Breast epithelium (tissue), 4 donors: Measurements from ENCODE around the gene TAF11. TPM values are rescaled to one million over a fixed set of nuclear protein-coding genes. Genes with fewer than 3 reads are reported as not detected.

Experiments
- DNase-seq, 2 donors: peaks; one replicate each; pipeline ENCODE4 v3.0.0-alpha.2; 2019; ENCODE audit warnings: low spot score in 2 of 2
- H3K27ac ChIP-seq, 2 donors: fragments of 200-600 bp; sonication (generic) in 1 of 2; one replicate each; pipeline ENCODE4 v1.5.1; 2016 to 2019; ENCODE audit warnings: mild to moderate bottlenecking in 1 of 2
- H3K27me3 ChIP-seq, 2 donors: fragments of 200-600 bp; sonication (generic) in 1 of 2; one replicate each; pipeline versions ENCODE4 v1.5.1 to v1.6.0; 2017 to 2019; ENCODE audit warnings: control low read depth in 1 of 2, mild to moderate bottlenecking in 1 of 2
- H3K36me3 ChIP-seq: fragments of 200-600 bp; one replicate; pipeline ENCODE4 v1.5.1; 2019
- H3K4me1 ChIP-seq, 2 donors: fragments of 200-600 bp; sonication (generic); one replicate each; pipeline ENCODE4 v1.5.1; 2016 to 2019; ENCODE audit warnings: control low read depth in 1 of 2
- H3K4me3 ChIP-seq, 3 donors: fragments of 200-600 bp; sonication (generic); 1 replicate in 2 of 3; 2 replicates in 1 of 3; pipeline ENCODE4 v1.5.1; 2016 to 2019; ENCODE audit warnings: mild to moderate bottlenecking in 3 of 3, moderate library complexity in 2 of 3
- H3K9me3 ChIP-seq, 2 donors: fragments of 200-600 bp; sonication (generic) in 1 of 2; one replicate each; pipeline ENCODE4 v1.5.1; 2016 to 2019; ENCODE audit warnings: control low read depth in 1 of 2
- POLR2A ChIP-seq: fragments of 450-650 bp; IDR thresholded peaks from one replicate; pipeline ENCODE4 v1.6.1; 2016; ENCODE audit warnings: antibody characterized with exemption, mild to moderate bottlenecking, moderate library complexity
- POLR2AphosphoS5 ChIP-seq, 3 donors: sonication (generic); formaldehyde crosslinking; IDR thresholded peaks; one replicate each; pipeline ENCODE4 v1.6.1; 2017; ENCODE audit warnings: antibody characterized with exemption in 3 of 3
- intact Hi-C: fragments of 100-400 bp; cut with DNase I; formaldehyde crosslinking; loops from one replicate; pipeline ENCODE4 v1.15.1; 2023; ENCODE audit warnings: low total_unique reads
- total RNA-seq, 3 donors: library from RNA; depleted of rRNA; stranded (reverse); fragments of >200 nt; gene quantifications; one replicate each; pipeline ENCODE4 v1.1.0, GENCODE V29; 2016
- TF ChIP-seq, protein P1 (sequence below), 3 donors: fragments of 450-650 bp; IDR thresholded peaks; one replicate each; pipeline ENCODE4 v1.5.1; 2016 to 2017; ENCODE audit warnings: antibody characterized with exemption in 3 of 3, mild to moderate bottlenecking in 3 of 3, moderate library complexity in 3 of 3

The TAF11 gene
- total RNA-seq, 3 donors from 2014 or later = 17.4 to 24.2 (median 19.3) TPM

DNA sequence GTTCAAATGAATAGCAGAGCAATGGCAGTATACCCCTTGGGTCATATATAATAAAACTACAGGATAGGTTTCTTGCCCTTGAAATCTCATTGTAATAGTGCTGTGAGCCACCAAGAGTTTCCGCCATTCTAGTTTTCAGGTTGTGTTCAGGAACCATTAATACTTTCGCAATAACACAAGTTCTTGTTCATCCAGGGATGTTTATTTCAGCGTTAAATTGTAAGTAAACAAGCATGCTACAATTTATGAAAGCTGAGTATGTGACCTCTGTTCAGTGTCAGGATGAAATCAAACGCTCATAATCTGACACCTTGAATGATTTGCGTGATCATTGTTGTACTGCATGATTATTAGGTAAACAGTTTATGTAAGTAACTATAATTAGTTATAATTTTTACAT lies 24.0 kb upstream of the TAF11 start:
- Histone ChIP-seq H3K27ac (no peak overlapping the region), H3K4me3 (no peak overlapping the region), H3K36me3 (no peaks in the 10 kb centered on the region), H3K4me1 (no peaks in the 10 kb centered on the region), H3K9me3 (no peaks in the 10 kb centered on the region), H3K27me3 (no peaks in the 10 kb centered on the region)
- intact Hi-C loops = no loop called here
- DNase-seq = no peak
- TF ChIP-seq POLR2A (no peak), POLR2AphosphoS5 (IDR thresholded peaks at IDR 0.05) (no peak)
- TF ChIP-seq, protein P1, sequence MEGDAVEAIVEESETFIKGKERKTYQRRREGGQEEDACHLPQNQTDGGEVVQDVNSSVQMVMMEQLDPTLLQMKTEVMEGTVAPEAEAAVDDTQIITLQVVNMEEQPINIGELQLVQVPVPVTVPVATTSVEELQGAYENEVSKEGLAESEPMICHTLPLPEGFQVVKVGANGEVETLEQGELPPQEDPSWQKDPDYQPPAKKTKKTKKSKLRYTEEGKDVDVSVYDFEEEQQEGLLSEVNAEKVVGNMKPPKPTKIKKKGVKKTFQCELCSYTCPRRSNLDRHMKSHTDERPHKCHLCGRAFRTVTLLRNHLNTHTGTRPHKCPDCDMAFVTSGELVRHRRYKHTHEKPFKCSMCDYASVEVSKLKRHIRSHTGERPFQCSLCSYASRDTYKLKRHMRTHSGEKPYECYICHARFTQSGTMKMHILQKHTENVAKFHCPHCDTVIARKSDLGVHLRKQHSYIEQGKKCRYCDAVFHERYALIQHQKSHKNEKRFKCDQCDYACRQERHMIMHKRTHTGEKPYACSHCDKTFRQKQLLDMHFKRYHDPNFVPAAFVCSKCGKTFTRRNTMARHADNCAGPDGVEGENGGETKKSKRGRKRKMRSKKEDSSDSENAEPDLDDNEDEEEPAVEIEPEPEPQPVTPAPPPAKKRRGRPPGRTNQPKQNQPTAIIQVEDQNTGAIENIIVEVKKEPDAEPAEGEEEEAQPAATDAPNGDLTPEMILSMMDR (IDR thresholded peaks at IDR 0.05) = no peak

DNA sequence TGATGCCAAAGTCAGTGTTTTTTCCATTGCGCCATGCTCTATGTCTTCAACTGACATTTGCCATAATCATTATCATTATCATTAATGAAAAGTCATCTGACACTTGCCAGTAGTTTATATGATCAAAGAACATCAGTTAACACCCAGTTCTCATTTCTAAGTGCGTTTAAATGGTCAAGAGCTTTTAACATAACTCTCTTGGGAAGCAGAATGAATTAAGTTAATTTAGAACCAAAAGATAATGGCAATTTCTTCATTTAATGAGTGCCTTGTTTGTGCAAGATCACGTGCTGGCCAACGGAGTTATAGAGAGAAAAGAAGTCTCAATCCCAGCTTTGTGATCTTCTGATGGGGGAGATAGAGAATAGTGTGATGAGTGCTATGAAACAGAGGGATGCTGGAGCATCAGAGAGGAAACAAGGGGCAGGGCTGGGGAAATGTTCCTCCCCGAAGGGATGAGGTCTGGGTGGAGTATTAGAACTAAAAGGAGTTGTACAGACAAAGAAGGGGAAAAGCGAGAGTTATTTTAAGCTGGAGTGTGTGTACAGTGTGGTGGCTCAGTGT lies 21.6 kb upstream of the TAF11 start:
- Histone ChIP-seq H3K4me3 (no peak overlapping the region), H3K9me3 (no peaks in the 10 kb centered on the region), H3K4me1 (no peaks in the 10 kb centered on the region), H3K36me3 (no peaks in the 10 kb centered on the region), H3K27me3 (no peaks in the 10 kb centered on the region), H3K27ac (no peak overlapping the region)
- TF ChIP-seq POLR2A (no peak), POLR2AphosphoS5 (IDR thresholded peaks at IDR 0.05) (no peak)
- TF ChIP-seq, protein P1 (IDR thresholded peaks at IDR 0.05) = no peak
- DNase-seq = no peak
- intact Hi-C loops = loop anchor here (2.0 kb wide), 1 partner anchor 75 kb away; no protein-coding TSS in a partner anchor

DNA sequence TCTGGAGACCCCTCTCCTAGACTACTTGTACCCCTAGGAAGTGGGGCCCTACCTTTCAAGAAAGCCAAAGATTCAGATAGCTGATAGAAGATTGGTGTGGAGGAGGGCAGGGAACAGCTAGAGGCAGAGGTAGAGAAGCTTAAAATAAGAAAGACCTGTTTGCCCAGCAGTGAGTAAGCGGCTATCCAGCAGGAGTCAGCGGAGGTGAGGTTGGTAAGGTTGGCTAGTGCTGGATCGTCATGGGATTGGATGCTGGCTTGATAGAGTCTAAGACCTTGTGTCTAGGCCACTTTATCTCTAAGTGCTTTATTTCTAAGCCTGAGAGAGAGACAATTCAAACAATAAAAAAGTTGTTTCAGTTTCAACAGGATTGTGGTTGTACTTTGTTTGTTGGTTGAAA lies 20.4 kb upstream of the TAF11 start:
- no peaks in the 10 kb centered on the region for H3K27me3 ChIP-seq
- DNase-seq = no peak
- TF ChIP-seq, protein P1 (IDR thresholded peaks at IDR 0.05) = no peak
- TF ChIP-seq POLR2A (no peak), POLR2AphosphoS5 (IDR thresholded peaks at IDR 0.05) (no peak)
- intact Hi-C loops = loop anchor here (2.0 kb wide), 1 partner anchor 73 kb away; no protein-coding TSS in a partner anchor
- no peaks in the 10 kb centered on the region for H3K4me1 ChIP-seq
- H3K27ac ChIP-seq = no peak overlapping the region
- no peaks in the 10 kb centered on the region for H3K36me3 ChIP-seq
- H3K4me3 ChIP-seq = no peak overlapping the region
- no peaks in the 10 kb centered on the region for H3K9me3 ChIP-seq

DNA sequence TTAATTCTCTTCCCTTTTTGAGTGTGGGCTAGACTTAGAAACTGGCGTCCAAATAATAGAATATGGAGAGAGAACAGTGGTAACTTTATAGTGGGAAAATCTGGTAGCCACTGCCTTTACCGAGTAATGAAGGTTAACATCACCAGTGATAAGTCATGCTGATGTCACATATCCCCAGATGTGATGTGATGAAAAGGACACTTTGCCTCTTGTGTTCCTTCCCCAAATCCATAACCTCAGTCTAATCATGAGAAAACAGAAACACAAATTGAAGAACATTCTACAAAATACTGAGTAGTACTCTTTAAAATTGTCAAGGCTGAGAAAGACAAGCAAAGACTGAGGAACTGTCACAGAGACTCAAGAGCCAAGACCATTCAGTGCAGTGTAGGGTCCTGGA lies 19.0 kb upstream of the TAF11 start:
- intact Hi-C loops = no loop called here
- no peak for DNase-seq
- TF ChIP-seq POLR2A (no peak), POLR2AphosphoS5 (IDR thresholded peaks at IDR 0.05) (no peak)
- TF ChIP-seq, protein P1 (IDR thresholded peaks at IDR 0.05) = no peak
- no peaks in the 10 kb centered on the region for H3K9me3 ChIP-seq
- no peaks in the 10 kb centered on the region for H3K36me3 ChIP-seq
- no peaks in the 10 kb centered on the region for H3K4me1 ChIP-seq
- no peak overlapping the region for H3K4me3 ChIP-seq
- H3K27me3 ChIP-seq = no peaks in the 10 kb centered on the region
- no peak overlapping the region for H3K27ac ChIP-seq

DNA sequence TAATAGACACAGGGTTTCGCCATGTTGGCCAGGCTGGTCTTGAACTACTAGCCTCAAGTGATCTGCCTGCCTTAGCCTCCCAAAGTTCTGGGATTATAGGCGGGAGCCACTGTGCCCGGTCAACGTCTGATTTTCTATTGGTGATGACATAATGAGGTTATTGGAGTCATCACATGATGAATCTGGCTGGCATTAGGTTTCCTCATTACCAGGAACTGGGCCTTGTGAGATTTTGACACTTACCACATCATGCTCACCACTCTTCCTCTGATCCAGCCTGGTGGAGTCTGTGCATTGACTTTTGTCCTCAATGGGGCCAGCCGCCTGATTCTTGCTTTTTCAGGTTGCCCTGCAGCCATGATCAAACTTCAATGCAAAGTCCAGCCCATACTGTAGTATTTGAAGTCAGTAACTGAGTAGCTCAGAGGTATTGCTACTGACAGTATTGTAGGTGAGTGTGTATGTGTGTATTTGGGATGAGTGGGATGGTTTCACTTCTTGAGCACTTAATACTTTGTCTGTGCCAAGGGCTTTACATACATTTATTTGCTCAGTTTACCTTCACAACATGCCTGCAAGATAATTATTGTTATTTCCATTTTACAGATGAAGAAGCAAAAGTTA lies 17.3 kb upstream of the TAF11 start:
- Histone ChIP-seq H3K4me1 (no peaks in the 10 kb centered on the region), H3K9me3 (no peaks in the 10 kb centered on the region), H3K27ac (no peak overlapping the region), H3K36me3 (no peaks in the 10 kb centered on the region), H3K27me3 (no peaks in the 10 kb centered on the region), H3K4me3 (no peak overlapping the region)
- TF ChIP-seq, protein P1 (IDR thresholded peaks at IDR 0.05) = no peak
- TF ChIP-seq POLR2AphosphoS5 (IDR thresholded peaks at IDR 0.05) (no peak), POLR2A (no peak)
- intact Hi-C loops = no loop called here
- DNase-seq = no peak
